Measurements from ENCODE around the gene MCC. TPM values are rescaled to one million over a fixed set of nuclear protein-coding genes. Genes with fewer than 3 reads are reported as not detected.

Gene MCC
- total and polyA plus RNA-seq, 9 donors, result 29.8 to 262 (median 108) TPM

DNA sequence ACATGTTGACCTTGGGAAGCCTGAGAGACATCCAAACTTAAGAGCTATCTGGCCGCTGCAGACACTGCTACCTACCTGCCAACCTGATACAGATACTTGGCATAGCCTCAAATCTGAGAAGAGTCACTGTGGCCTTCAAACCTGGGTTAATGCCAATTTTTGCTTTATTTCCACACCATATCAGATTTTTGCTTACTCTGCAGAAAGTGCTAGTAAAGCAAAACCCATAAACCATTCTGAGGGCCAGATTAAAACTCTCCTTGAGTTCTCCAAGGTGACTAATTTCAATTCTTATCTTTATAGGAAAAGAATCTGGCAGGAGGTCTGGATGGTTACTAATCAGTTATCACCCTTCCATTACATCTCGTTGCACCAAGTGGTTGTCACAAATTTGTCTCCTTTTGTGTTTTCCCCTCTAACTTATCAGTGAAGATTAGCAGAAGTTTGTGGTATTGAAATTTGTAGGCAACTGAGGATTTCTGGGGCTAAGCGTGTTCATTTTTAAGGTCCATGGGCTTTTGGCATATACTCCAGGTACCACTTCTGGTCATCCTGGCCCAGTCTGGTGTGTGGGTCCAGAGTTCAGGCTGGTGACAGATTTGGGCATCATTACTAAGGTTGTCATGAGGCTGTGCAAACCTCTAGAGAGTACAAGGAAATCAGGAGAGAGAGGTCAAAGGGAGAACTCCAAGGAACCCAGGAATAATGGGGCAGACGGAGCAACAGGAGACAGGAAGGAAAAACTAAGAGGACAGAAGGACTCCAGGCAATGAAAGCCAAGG, 231.4 kb downstream of the MCC start:
- no peak overlapping the region for H3K4me3 ChIP-seq
- no peaks in the 10 kb centered on the region for H3K36me3 ChIP-seq
- no peak for DNase-seq
- TF ChIP-seq POLR2A (IDR thresholded peaks at IDR 0.05) (no peak), EP300 (IDR thresholded peaks at IDR 0.05) (no peak)
- TF ChIP-seq, protein P1, sequence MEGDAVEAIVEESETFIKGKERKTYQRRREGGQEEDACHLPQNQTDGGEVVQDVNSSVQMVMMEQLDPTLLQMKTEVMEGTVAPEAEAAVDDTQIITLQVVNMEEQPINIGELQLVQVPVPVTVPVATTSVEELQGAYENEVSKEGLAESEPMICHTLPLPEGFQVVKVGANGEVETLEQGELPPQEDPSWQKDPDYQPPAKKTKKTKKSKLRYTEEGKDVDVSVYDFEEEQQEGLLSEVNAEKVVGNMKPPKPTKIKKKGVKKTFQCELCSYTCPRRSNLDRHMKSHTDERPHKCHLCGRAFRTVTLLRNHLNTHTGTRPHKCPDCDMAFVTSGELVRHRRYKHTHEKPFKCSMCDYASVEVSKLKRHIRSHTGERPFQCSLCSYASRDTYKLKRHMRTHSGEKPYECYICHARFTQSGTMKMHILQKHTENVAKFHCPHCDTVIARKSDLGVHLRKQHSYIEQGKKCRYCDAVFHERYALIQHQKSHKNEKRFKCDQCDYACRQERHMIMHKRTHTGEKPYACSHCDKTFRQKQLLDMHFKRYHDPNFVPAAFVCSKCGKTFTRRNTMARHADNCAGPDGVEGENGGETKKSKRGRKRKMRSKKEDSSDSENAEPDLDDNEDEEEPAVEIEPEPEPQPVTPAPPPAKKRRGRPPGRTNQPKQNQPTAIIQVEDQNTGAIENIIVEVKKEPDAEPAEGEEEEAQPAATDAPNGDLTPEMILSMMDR (IDR thresholded peaks at IDR 0.05), result no peak
- peak overlapping the region in 1 of 2 donors; percentile 27 for H3K27ac ChIP-seq
- intact Hi-C loops (cut with DNase I), result no loop called here
- no peaks in the 10 kb centered on the region for H3K9me3 ChIP-seq
- H3K4me1 ChIP-seq (ENCODE audit: insufficient read depth), result peaks cover 15% of the 10 kb centered on the region
- H3K27me3 ChIP-seq, result no peaks in the 10 kb centered on the region
- WGBS, 3 donors, result 68 to 72% (median 72%) methylated on average over 4 of the region's 4 CpGs

DNA sequence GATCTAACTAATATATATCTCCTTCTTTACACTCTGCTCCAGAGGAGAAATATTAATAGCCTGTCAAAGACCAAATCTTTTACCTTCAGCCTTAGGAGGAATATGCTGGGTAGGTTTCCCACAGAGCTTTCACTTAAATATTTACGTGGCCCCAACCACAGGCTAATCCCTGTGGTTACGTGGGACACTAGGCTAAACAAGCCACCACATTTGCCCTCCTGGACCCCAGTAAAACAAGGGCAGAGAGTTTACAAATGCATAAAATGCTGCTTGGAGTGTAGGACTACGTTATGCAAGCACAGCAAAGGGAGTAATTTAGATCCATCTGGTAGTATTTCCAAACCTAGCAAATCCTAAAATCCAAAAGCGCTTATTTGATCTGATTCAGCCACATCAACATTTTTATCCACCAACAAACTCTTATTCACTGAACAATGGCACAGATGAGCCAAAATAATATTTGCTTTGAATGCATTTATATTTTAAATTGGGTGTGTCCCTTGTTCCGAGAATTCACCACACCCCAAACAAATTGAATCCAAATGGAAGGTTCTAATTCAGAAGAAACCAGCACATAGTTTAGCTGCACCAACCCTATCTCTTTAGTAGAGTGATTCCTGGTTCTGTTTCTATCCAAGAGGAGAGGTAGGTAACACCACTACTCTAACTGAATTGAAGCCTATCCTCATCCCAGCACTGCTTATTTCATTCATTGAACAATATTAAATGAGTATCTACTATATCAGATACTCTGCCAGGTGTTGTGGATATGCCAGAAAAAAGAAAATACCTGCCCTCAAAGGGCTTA, 232.5 kb downstream of the MCC start:
- Histone ChIP-seq H3K27me3 (no peaks in the 10 kb centered on the region), H3K27ac (peak overlapping the region in 1 of 2 donors; percentile 57), H3K9me3 (no peaks in the 10 kb centered on the region), H3K36me3 (no peaks in the 10 kb centered on the region), H3K4me3 (no peak overlapping the region), H3K4me1 (ENCODE audit: insufficient read depth) (peaks cover 22% of the 10 kb centered on the region)
- intact Hi-C loops (cut with DNase I), result no loop called here
- no peak for DNase-seq
- TF ChIP-seq EP300 (IDR thresholded peaks at IDR 0.05) (no peak), POLR2A (IDR thresholded peaks at IDR 0.05) (no peak)
- TF ChIP-seq, protein P1 (IDR thresholded peaks at IDR 0.05), result no peak
- WGBS, 3 donors, result 57 to 69% (median 61%) methylated on average over 5 of the region's 5 CpGs

DNA sequence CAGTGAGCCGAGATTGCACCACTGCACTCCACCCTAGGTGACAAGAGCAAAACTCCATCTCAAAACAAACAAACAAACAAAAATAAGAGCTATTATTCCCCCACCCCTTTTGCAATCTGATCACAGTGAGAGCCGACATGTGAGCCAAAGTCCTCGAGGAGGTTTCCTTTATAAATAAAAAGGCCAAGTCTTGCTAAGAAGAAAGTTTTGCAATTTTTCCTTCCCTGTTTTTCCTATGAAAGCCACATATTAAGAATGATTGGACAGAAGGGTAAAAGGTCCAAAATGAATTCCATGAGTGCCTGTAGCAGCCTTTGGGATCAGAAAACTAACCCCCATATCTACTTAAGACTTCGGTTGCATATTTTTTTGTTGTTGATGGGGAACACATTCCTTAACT, 233.1 kb downstream of the MCC start:
- peaks cover 24% of the 10 kb centered on the region for H3K4me1 ChIP-seq (ENCODE audit: insufficient read depth)
- intact Hi-C loops (cut with DNase I), result no loop called here
- no peak for DNase-seq
- H3K9me3 ChIP-seq, result no peaks in the 10 kb centered on the region
- no peaks in the 10 kb centered on the region for H3K36me3 ChIP-seq
- WGBS, 3 donors, result 27 to 38% (median 35%) methylated on average over 4 of the region's 4 CpGs
- peak overlapping the region in 1 of 2 donors; percentile 57 for H3K27ac ChIP-seq
- no peaks in the 10 kb centered on the region for H3K27me3 ChIP-seq
- no peak overlapping the region for H3K4me3 ChIP-seq
- TF ChIP-seq EP300 (IDR thresholded peaks at IDR 0.05), result no peak
- TF ChIP-seq POLR2A (IDR thresholded peaks at IDR 0.05), result no peak
- TF ChIP-seq, protein P1 (IDR thresholded peaks at IDR 0.05), result no peak

DNA sequence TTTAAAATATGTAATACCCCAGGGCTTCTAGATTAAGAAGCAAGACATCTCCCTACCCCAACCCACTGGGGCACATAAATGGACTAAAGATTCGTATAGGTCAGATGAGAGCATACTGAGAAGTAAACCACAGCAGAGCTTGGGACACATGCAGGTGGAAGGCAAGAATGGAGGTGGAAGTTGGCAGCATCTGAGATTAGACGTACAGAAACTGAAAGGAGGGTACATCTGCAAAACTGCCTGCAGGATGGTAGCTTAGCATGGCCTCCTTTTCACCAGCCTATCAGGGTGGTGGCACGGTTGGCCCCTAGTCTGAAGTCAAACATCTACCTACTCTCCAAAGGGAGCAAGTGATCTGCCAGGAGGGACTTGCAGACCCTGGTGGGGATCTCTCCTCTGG, 235.2 kb downstream of the MCC start:
- Histone ChIP-seq H3K27me3 (no peaks in the 10 kb centered on the region), H3K4me1 (ENCODE audit: insufficient read depth) (peaks cover 31% of the 10 kb centered on the region), H3K9me3 (no peaks in the 10 kb centered on the region), H3K27ac (peak overlapping the region; percentile 14 to 22), H3K4me3 (no peak overlapping the region), H3K36me3 (no peaks in the 10 kb centered on the region)
- no peak for DNase-seq
- intact Hi-C loops (cut with DNase I), result no loop called here
- 94 to 98% (median 97%) methylated on average over 3 of the region's 3 CpGs for WGBS, 3 donors
- no peak for TF ChIP-seq EP300 (IDR thresholded peaks at IDR 0.05)
- no peak for TF ChIP-seq POLR2A (IDR thresholded peaks at IDR 0.05)
- TF ChIP-seq, protein P1 (IDR thresholded peaks at IDR 0.05), result no peak

All from ovary (tissue), 9 donors.